HepG2 (cell line): Measurements from ENCODE around the gene DLG2. TPM values are rescaled to one million over a fixed set of nuclear protein-coding genes. Genes with fewer than 3 reads are reported as not detected.

Source experiments
- ATAC-seq: fragments of 200-7000 bp; cut with Tn5 transposase; 3 replicates; pipeline ENCODE4 v1.9.1; 2020; ENCODE audit warnings: mild to moderate bottlenecking, moderate library complexity
- BruUV-seq: library from RNA; stranded (reverse); fragments of 400-500 nt; replicated peaks from 2 replicates; lab custom pipeline; 2021; lab: Mats Ljungman, UMichigan
- CTCF ChIA-PET: fragments of 300-600 bp; formaldehyde crosslinking; extraction: SDS; loops from one replicate; lab custom pipeline; 2021; ENCODE audit warnings: low total read pairs, inconsistent platforms, low intra/inter-chr PET ratio; lab: Yijun Ruan, JAX
- POLR2A ChIA-PET: fragments of 350-600 bp; sonication (Branson Sonifier 250); formaldehyde crosslinking; loops from one replicate; lab custom pipeline; 2020; ENCODE audit warnings: antibody characterized with exemption, inconsistent platforms; lab: Yijun Ruan, JAX
- DNase-seq: peaks from one replicate; pipeline ENCODE4 v3.0.0-alpha.2; 2015; ENCODE audit warnings: low spot score
- FAIRE-seq: peaks from 3 replicates; lab custom pipeline; 2011; peaks lifted over from hg19 to GRCh38; lab: Jason Lieb, UNC
- H2AFZ ChIP-seq: one replicate; pipeline ENCODE4 v1.6.1; 2011; ENCODE audit warnings: low read length, inconsistent platforms
- H3K27ac ChIP-seq: fragments of 300-600 bp; 3 replicates; pipeline ENCODE4 v1.8.0; 2011; ENCODE audit warnings: mixed run types, mild to moderate bottlenecking, mixed read lengths, low read length, inconsistent platforms; ENCODE audit not compliant: insufficient read depth; ENCODE audit errors: extremely low read length
- H3K27me3 ChIP-seq, 2 experiments: fragments of 200-600 bp in 1 of 2; 2 replicates in 1 of 2; 3 replicates in 1 of 2; pipeline versions ENCODE4 v1.6.0 to v1.8.0; 2011; ENCODE audit warnings: low read length in 2 of 2, mild to moderate bottlenecking in 2 of 2, moderate library complexity in 2 of 2, inconsistent platforms in 1 of 2; ENCODE audit not compliant: insufficient read depth in 2 of 2, control insufficient read depth in 1 of 2
- H3K36me3 ChIP-seq, 2 experiments: fragments of 200-600 bp in 1 of 2; replicated peaks in 1 of 2; 2 replicates in 1 of 2; 3 replicates in 1 of 2; pipeline versions ENCODE4 v1.5.1 to v1.8.0; 2011; ENCODE audit warnings: low read length in 2 of 2, inconsistent platforms in 1 of 2; ENCODE audit not compliant: insufficient read depth in 2 of 2, control insufficient read depth in 1 of 2
- H3K4me1 ChIP-seq: 2 replicates; pipeline ENCODE4 v1.5.1; 2012; ENCODE audit warnings: low read length, inconsistent platforms; ENCODE audit not compliant: insufficient read depth
- H3K4me2 ChIP-seq: 2 replicates; pipeline ENCODE4 v1.6.0; 2011; ENCODE audit warnings: low read depth, low read length, inconsistent platforms
- H3K4me3 ChIP-seq, 3 experiments: fragments of 200-600 bp in 1 of 3; sonication (generic), shearing (Covaris generic) in 1 of 3; replicated peaks in 1 of 3; 2 replicates each; pipeline ENCODE4 v1.5.1; 2011 to 2016; ENCODE audit warnings: low read length in 3 of 3, inconsistent platforms in 2 of 3, low read depth in 2 of 3, mild to moderate bottlenecking in 2 of 3, control low read depth in 1 of 3, mixed read lengths in 1 of 3; ENCODE audit not compliant: insufficient read depth in 1 of 3
- H3K79me2 ChIP-seq: one replicate; pipeline ENCODE4 v1.6.1; 2011; ENCODE audit warnings: low read length, inconsistent platforms; ENCODE audit not compliant: insufficient read depth
- H3K9ac ChIP-seq: 2 replicates; pipeline ENCODE4 v1.6.0; 2011; ENCODE audit warnings: mild to moderate bottlenecking, low read depth, low read length, inconsistent platforms; ENCODE audit not compliant: insufficient read depth
- H3K9me3 ChIP-seq: 2 replicates; pipeline ENCODE4 v1.5.1; 2012; ENCODE audit warnings: mild to moderate bottlenecking, low read length
- H4K20me1 ChIP-seq: 2 replicates; pipeline ENCODE4 v1.6.0; 2011; ENCODE audit warnings: inconsistent platforms, mild to moderate bottlenecking, low read length, moderate library complexity; ENCODE audit not compliant: insufficient read depth
- ATF1 ChIP-seq: IDR thresholded peaks from 2 replicates; pipeline ENCODE4 v1.6.1; 2016; ENCODE audit warnings: mild to moderate bottlenecking, control low read depth
- FOSL1 ChIP-seq: sonication (generic); formaldehyde crosslinking; IDR thresholded peaks from 2 replicates; pipeline ENCODE4 v1.9.0; 2021; ENCODE audit warnings: missing genetic modification reagents, borderline replicate concordance
- FOXC1 ChIP-seq: sonication (generic); formaldehyde crosslinking; IDR thresholded peaks from 2 replicates; pipeline ENCODE4 v1.8.0; 2022; ENCODE audit warnings: mild to moderate bottlenecking, missing genetic modification reagents, borderline replicate concordance
- HOXA5 ChIP-seq: sonication (generic); formaldehyde crosslinking; IDR thresholded peaks from 2 replicates; pipeline ENCODE4 v1.4.0; 2020; ENCODE audit warnings: missing genetic modification reagents
- MTERF4 ChIP-seq: sonication (generic); formaldehyde crosslinking; IDR thresholded peaks from 2 replicates; pipeline ENCODE4 v1.8.0; 2023; ENCODE audit warnings: mild to moderate bottlenecking, missing genetic modification reagents
- NFYC ChIP-seq: IDR thresholded peaks from 2 replicates; pipeline ENCODE4 v1.6.1; 2016; ENCODE audit warnings: missing genetic modification reagents, missing compliant biosample characterization
- PITX1 ChIP-seq: sonication (generic); formaldehyde crosslinking; IDR thresholded peaks from 2 replicates; pipeline ENCODE4 v1.5.1; 2020; ENCODE audit warnings: mild to moderate bottlenecking, missing genetic modification reagents
- PLRG1 ChIP-seq: fragments of 450-650 bp; conservative IDR thresholded peaks from 2 replicates; pipeline ENCODE4 v1.6.1; 2016
- PRMT3 ChIP-seq: sonication (generic); formaldehyde crosslinking; IDR thresholded peaks from 2 replicates; pipeline ENCODE4 v1.8.1; 2022; ENCODE audit warnings: low read depth, mild to moderate bottlenecking, moderate library complexity, missing genetic modification reagents, borderline replicate concordance
- RORA ChIP-seq: sonication (generic); formaldehyde crosslinking; IDR thresholded peaks from 2 replicates; pipeline ENCODE4 v1.5.0; 2020; ENCODE audit warnings: mild to moderate bottlenecking, missing genetic modification reagents, moderate library complexity
- SMAD3 ChIP-seq: sonication (generic); formaldehyde crosslinking; IDR thresholded peaks from 2 replicates; pipeline ENCODE4 v1.4.0; 2020; ENCODE audit warnings: missing genetic modification reagents
- SMARCC2 ChIP-seq: fragments of 450-650 bp; IDR thresholded peaks from 2 replicates; pipeline ENCODE4 v1.6.1; 2017; ENCODE audit warnings: antibody characterized with exemption, mild to moderate bottlenecking
- THYN1 ChIP-seq: sonication (generic); formaldehyde crosslinking; IDR thresholded peaks from 2 replicates; pipeline ENCODE4 v1.8.1; 2023; ENCODE audit warnings: low read depth, mild to moderate bottlenecking, moderate library complexity, missing genetic modification reagents, borderline replicate concordance
- ZFP36 ChIP-seq: fragments of 150-350 bp; IDR thresholded peaks from 2 replicates; pipeline ENCODE4 v1.6.1; 2018; ENCODE audit warnings: borderline replicate concordance, low read length, low read depth; ENCODE audit not compliant: partially characterized antibody
- ZNF251 ChIP-seq: sonication (generic); formaldehyde crosslinking; IDR thresholded peaks from 2 replicates; pipeline ENCODE4 v1.9.0; 2021; ENCODE audit warnings: mild to moderate bottlenecking, missing genetic modification reagents
- ZNF350 ChIP-seq: sonication (generic); formaldehyde crosslinking; IDR thresholded peaks from 2 replicates; pipeline ENCODE4 v1.4.0; 2020; ENCODE audit warnings: mild to moderate bottlenecking, low read depth, missing genetic modification reagents, borderline replicate concordance
- ZNF567 ChIP-seq: sonication (generic); formaldehyde crosslinking; IDR thresholded peaks from 2 replicates; pipeline ENCODE4 v1.8.1; 2023; ENCODE audit warnings: mild to moderate bottlenecking, missing genetic modification reagents, borderline replicate concordance
- ZNF777 ChIP-seq: sonication (generic); formaldehyde crosslinking; IDR thresholded peaks from 2 replicates; pipeline ENCODE4 v1.4.0; 2020; ENCODE audit warnings: missing genetic modification reagents
- ZSCAN20 ChIP-seq: sonication (generic); formaldehyde crosslinking; IDR thresholded peaks from 2 replicates; pipeline ENCODE4 v1.4.0; 2020; ENCODE audit warnings: missing genetic modification reagents, mild to moderate bottlenecking, borderline replicate concordance
- WGBS: methylation state at CpG from one replicate; pipeline ENCODE4 v1.1.6; 2017; ENCODE audit warnings: low lambda C conversion rate; 5-methylcytosine and 5-hydroxymethylcytosine counted together
- in situ Hi-C: cut with HindIII; loops from 2 replicates; pipeline ENCODE4 v1.10.0; 2017; ENCODE audit warnings: low pct_unique_long_range_greater_than_20kb; ENCODE audit not compliant: extremely low pct_ligation_motif_present
- intact Hi-C: fragments of 100-400 bp; cut with micrococcal nuclease; formaldehyde crosslinking; loops from one replicate; pipeline ENCODE4 v1.10.0; 2022; ENCODE audit not compliant: unreplicated experiment
- polyA plus RNA-seq, 8 experiments: library from polyadenylated mRNA; depleted of rRNA in 3 of 8; stranded (reverse) in 7 of 8; unstranded in 1 of 8; fragments of >200 nt; fragmentation: Illumina TruSeq in 4 of 8; extraction: Trizol in 4 of 8; gene quantifications; 2 replicates each; pipeline versions ENCODE4 v1.2.1 to v1.2.3, GENCODE V29; 2011 to 2016; ENCODE audit warnings: low read depth in 4 of 8, missing spikeins in 1 of 8, mixed read lengths in 1 of 8; ENCODE audit not compliant: insufficient read depth in 1 of 8
- total RNA-seq, 5 experiments: library from RNA; depleted of rRNA; stranded (reverse); fragments of >200 nt; fragmentation: Illumina TruSeq; extraction: Trizol; gene quantifications; 2 replicates each; pipeline ENCODE4 v1.2.3, GENCODE V29; 2016; ENCODE audit warnings: low read depth in 1 of 5

The DLG2 gene
- total and polyA plus RNA-seq, 2 of the 13 experiments (the other 11 are each of a cell fraction or from before 2014, with no cell fraction given): 0.46 to 1.0 TPM

GRCh38 chr11:85406841-85407240 is 220.3 kb downstream of the DLG2 start:
- H3K79me2 ChIP-seq: no peaks in the 10 kb centered on the region
- ChIA-PET CTCF (no interaction called here), POLR2A (no interaction called here)
- no peaks in the 10 kb centered on the region for H3K27me3 ChIP-seq
- no peak overlapping the region for H2AFZ ChIP-seq
- no peak for TF ChIP-seq ZNF350 (CRISPR knock-in tag)
- TF ChIP-seq HOXA5 (CRISPR knock-in tag): no peak
- no peak for TF ChIP-seq ZNF777 (CRISPR knock-in tag)
- TF ChIP-seq SMARCC2: no peak
- no peak for TF ChIP-seq PITX1 (CRISPR knock-in tag)
- TF ChIP-seq MTERF4 (CRISPR knock-in tag): no peak
- no peak for TF ChIP-seq ZSCAN20 (CRISPR knock-in tag)
- TF ChIP-seq PRMT3: no peak
- TF ChIP-seq FOSL1 (CRISPR knock-in tag): no peak
- TF ChIP-seq ZNF251: no peak
- TF ChIP-seq ZFP36: no peak
- no peak for TF ChIP-seq RORA
- TF ChIP-seq ZNF567 (CRISPR knock-in tag): no peak
- TF ChIP-seq FOXC1 (CRISPR knock-in tag): no peak
- no peak for TF ChIP-seq NFYC (CRISPR knock-in tag)
- TF ChIP-seq ATF1 (CRISPR knock-in tag): no peak
- no peak for TF ChIP-seq THYN1
- TF ChIP-seq PLRG1: no peak
- no peak for TF ChIP-seq SMAD3 (CRISPR knock-in tag)
- WGBS: under 1% methylated on average over 3 of the region's 3 CpGs
- no peak overlapping the region for H3K27ac ChIP-seq
- H3K4me3 ChIP-seq: no peak overlapping the region
- DNase-seq (no peak), ATAC-seq (no peak), FAIRE-seq (no peak)
- no peak overlapping the region for H3K4me2 ChIP-seq
- H4K20me1 ChIP-seq: no peaks in the 10 kb centered on the region
- no peak overlapping the region for H3K9ac ChIP-seq
- H3K9me3 ChIP-seq: no peaks in the 10 kb centered on the region
- intact Hi-C loops: no loop called here
- in situ Hi-C loops: no loop called here
- no TSS peak for BruUV-seq
- no peaks in the 10 kb centered on the region for H3K36me3 ChIP-seq
- H3K4me1 ChIP-seq: no peaks in the 10 kb centered on the region
